Measurements from ENCODE around the gene AMOTL1.

DNA sequence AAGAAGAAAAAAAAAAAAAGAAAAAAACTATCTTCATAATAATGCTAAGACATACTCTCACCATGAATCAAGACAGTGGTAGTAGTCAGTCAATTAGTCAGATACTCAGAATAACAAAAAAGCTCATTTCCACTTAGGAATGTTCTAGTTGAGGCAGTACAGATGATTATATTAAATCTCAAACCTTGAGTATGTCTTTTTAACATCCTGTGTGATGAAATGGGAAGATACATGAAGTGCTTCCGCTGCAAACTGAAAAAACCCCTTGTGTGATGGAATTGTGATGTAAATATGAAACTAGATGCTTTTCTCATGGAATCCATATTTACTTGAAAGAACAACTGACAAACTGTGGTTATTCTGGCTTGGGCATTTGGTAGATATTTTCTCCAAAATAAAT lies 13.7 kb downstream of the AMOTL1 start:
- TF ChIP-seq, protein P1, sequence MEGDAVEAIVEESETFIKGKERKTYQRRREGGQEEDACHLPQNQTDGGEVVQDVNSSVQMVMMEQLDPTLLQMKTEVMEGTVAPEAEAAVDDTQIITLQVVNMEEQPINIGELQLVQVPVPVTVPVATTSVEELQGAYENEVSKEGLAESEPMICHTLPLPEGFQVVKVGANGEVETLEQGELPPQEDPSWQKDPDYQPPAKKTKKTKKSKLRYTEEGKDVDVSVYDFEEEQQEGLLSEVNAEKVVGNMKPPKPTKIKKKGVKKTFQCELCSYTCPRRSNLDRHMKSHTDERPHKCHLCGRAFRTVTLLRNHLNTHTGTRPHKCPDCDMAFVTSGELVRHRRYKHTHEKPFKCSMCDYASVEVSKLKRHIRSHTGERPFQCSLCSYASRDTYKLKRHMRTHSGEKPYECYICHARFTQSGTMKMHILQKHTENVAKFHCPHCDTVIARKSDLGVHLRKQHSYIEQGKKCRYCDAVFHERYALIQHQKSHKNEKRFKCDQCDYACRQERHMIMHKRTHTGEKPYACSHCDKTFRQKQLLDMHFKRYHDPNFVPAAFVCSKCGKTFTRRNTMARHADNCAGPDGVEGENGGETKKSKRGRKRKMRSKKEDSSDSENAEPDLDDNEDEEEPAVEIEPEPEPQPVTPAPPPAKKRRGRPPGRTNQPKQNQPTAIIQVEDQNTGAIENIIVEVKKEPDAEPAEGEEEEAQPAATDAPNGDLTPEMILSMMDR (IDR thresholded peaks at IDR 0.05), result no peak
- no peak for TF ChIP-seq POLR2A (IDR thresholded peaks at IDR 0.05)
